HCT116 (cell line): ENCODE data around the gene SPG7. TPM values are rescaled to one million over a fixed set of nuclear protein-coding genes. Genes with fewer than 3 reads are reported as not detected.

ENCODE experiments used
- ATAC-seq: fragments of 200-7000 bp; cut with Tn5 transposase; 2 replicates; pipeline ENCODE4 v1.9.1; 2020; ENCODE audit warnings: mild to moderate bottlenecking, moderate library complexity
- BruUV-seq: library from RNA; stranded (reverse); fragments of 400-500 nt; replicated peaks from 2 replicates; lab custom pipeline; 2021; lab: Mats Ljungman, UMichigan
- CTCF ChIA-PET: fragments of 300-600 bp; sonication (Branson Sonifier 250); formaldehyde crosslinking; loops from one replicate; lab custom pipeline; 2021; ENCODE audit warnings: antibody characterized with exemption; lab: Charles Lee
- POLR2A ChIA-PET: fragments of 300-600, 350-600 bp; sonication (Branson Sonifier 250); formaldehyde crosslinking; loops from one replicate; lab custom pipeline; 2021; ENCODE audit warnings: antibody characterized with exemption; lab: Charles Lee
- RAD21 ChIA-PET, 2 experiments: fragments of 300-600 bp; sonication (Branson Sonifier 250); formaldehyde crosslinking; loops; one replicate each; lab custom pipeline; 2023; ENCODE audit warnings: low total read pairs in 2 of 2; ENCODE audit not compliant: uncharacterized antibody in 2 of 2, unreplicated experiment in 2 of 2, low non-redundant PET in 1 of 2; lab: Charles Lee
- DNase-seq: peaks from one replicate; pipeline ENCODE4 v3.0.0-alpha.2; 2010; ENCODE audit warnings: low read depth, low spot score
- H2AFZ ChIP-seq: fragments of 200-600 bp; shearing (Covaris generic), sonication (generic); 2 replicates; pipeline ENCODE4 v1.6.1; 2017; ENCODE audit warnings: low read depth, mixed run types, mixed read lengths, antibody characterized with exemption, low read length; ENCODE audit not compliant: poor library complexity, severe bottlenecking
- H3K27ac ChIP-seq: 2 replicates; pipeline ENCODE4 v1.5.1; 2012; ENCODE audit warnings: low read depth, low read length
- H3K27me3 ChIP-seq: fragments of 200-600 bp; sonication (generic); 2 replicates; pipeline ENCODE4 v1.6.1; 2016; ENCODE audit warnings: mixed run types, low read length, mixed read lengths; ENCODE audit not compliant: insufficient read depth
- H3K36me3 ChIP-seq, 2 experiments: fragments of 200-500 bp in 1 of 2; fragments of 200-600 bp in 1 of 2; sonication (Bioruptor generic) in 1 of 2; sonication (generic) in 1 of 2; 2 replicates each; pipeline versions ENCODE4 v1.5.1 to v1.6.1; 2014 to 2016; ENCODE audit warnings: low read length in 2 of 2, inconsistent platforms in 1 of 2, mixed read lengths in 1 of 2, mixed run types in 1 of 2; ENCODE audit not compliant: insufficient read depth in 2 of 2, control insufficient read depth in 1 of 2
- H3K4me1 ChIP-seq, 2 experiments: fragments of 200-600 bp in 1 of 2; sonication (generic) in 1 of 2; 2 replicates each; pipeline versions ENCODE4 v1.5.1 to v1.6.1; 2012 to 2017; ENCODE audit warnings: low read length in 2 of 2, inconsistent platforms in 1 of 2, mild to moderate bottlenecking in 1 of 2, mixed read lengths in 1 of 2, mixed run types in 1 of 2, moderate library complexity in 1 of 2; ENCODE audit not compliant: insufficient read depth in 2 of 2, control insufficient read depth in 1 of 2
- H3K4me2 ChIP-seq: fragments of 200-600 bp; sonication (generic); 2 replicates; pipeline ENCODE4 v1.6.1; 2017; ENCODE audit warnings: mixed run types, low read length, mixed read lengths
- H3K4me3 ChIP-seq, 2 experiments: fragments of 200-600 bp in 1 of 2; sonication (generic) in 1 of 2; replicated peaks in 1 of 2; 2 replicates each; pipeline ENCODE4 v1.5.1; 2011 to 2016; ENCODE audit warnings: low read length in 2 of 2, control low read depth in 1 of 2, low read depth in 1 of 2, mild to moderate bottlenecking in 1 of 2, mixed read lengths in 1 of 2, mixed run types in 1 of 2
- H3K79me2 ChIP-seq: fragments of 200-600 bp; sonication (generic); 2 replicates; pipeline ENCODE4 v1.6.1; 2017; ENCODE audit warnings: mild to moderate bottlenecking, mixed run types, low read length, moderate library complexity, mixed read lengths; ENCODE audit not compliant: insufficient read depth
- H3K9ac ChIP-seq: fragments of 200-600 bp; sonication (generic); 2 replicates; pipeline ENCODE4 v1.6.1; 2016; ENCODE audit warnings: low read length, mixed read lengths
- H3K9me2 ChIP-seq: fragments of 200-600 bp; sonication (generic), shearing (Covaris generic); 2 replicates; pipeline ENCODE4 v1.6.1; 2017; ENCODE audit warnings: mixed run types, mild to moderate bottlenecking, moderate library complexity; ENCODE audit not compliant: insufficient read depth
- H3K9me3 ChIP-seq, 2 experiments: fragments of 200-500 bp in 1 of 2; fragments of 200-600 bp in 1 of 2; sonication (Bioruptor generic) in 1 of 2; sonication (generic) in 1 of 2; 2 replicates each; pipeline ENCODE4 v1.6.1; 2014 to 2017; ENCODE audit warnings: low read length in 2 of 2, mixed read lengths in 2 of 2, inconsistent platforms in 1 of 2, low read depth in 1 of 2, mild to moderate bottlenecking in 1 of 2, mixed run types in 1 of 2, moderate library complexity in 1 of 2; ENCODE audit not compliant: control insufficient read depth in 1 of 2, insufficient read depth in 1 of 2
- H4K20me1 ChIP-seq: fragments of 200-600 bp; sonication (generic), shearing (Covaris generic); 2 replicates; pipeline ENCODE4 v1.6.1; 2017; ENCODE audit warnings: mixed run types, mild to moderate bottlenecking, moderate library complexity; ENCODE audit not compliant: insufficient read depth
- CBX3 ChIP-seq: IDR thresholded peaks from 2 replicates; pipeline ENCODE4 v1.6.1; 2012; ENCODE audit warnings: low read depth
- EZH2phosphoT487 ChIP-seq: fragments of 200-600 bp; IDR thresholded peaks from 2 replicates; pipeline ENCODE4 v1.6.1; 2018; ENCODE audit warnings: antibody characterized with exemption, borderline replicate concordance
- FOSL1 ChIP-seq: IDR thresholded peaks from 2 replicates; pipeline ENCODE4 v1.6.1; 2012; ENCODE audit warnings: low read depth
- POLR2A ChIP-seq: IDR thresholded peaks from 2 replicates; pipeline ENCODE4 v1.7.0; 2011; ENCODE audit warnings: borderline replicate concordance; ENCODE audit not compliant: insufficient read depth, insufficient read length; ENCODE audit errors: extremely low read depth
- RAD21 ChIP-seq: IDR thresholded peaks from 2 replicates; pipeline ENCODE4 v1.6.1; 2012; ENCODE audit warnings: low read depth, mild to moderate bottlenecking
- SP1 ChIP-seq: IDR thresholded peaks from 2 replicates; pipeline ENCODE4 v1.6.1; 2012; ENCODE audit warnings: low read depth
- SRF ChIP-seq: IDR thresholded peaks from 2 replicates; pipeline ENCODE4 v1.6.1; 2012; ENCODE audit warnings: low read depth
- YY1 ChIP-seq: IDR thresholded peaks from 2 replicates; pipeline ENCODE4 v1.6.1; 2011; ENCODE audit warnings: low read length, low read depth, moderate library complexity, mild to moderate bottlenecking; ENCODE audit not compliant: insufficient replicate concordance; ENCODE audit errors: extremely low read depth
- ZNF274 ChIP-seq: fragments of 200-500 bp; sonication (Bioruptor generic); IDR thresholded peaks from 2 replicates; pipeline ENCODE4 v1.6.1; 2014; ENCODE audit warnings: mild to moderate bottlenecking, low read depth, low read length, inconsistent platforms
- intact Hi-C: fragments of 100-400 bp; cut with micrococcal nuclease; formaldehyde crosslinking; loops from 2 replicates; pipeline ENCODE4 v1.10.0; 2022
- total RNA-seq: library from RNA; stranded (reverse); gene quantifications from one replicate; pipeline ENCODE4 v1.2.1, GENCODE V29; 2021; ENCODE audit not compliant: unreplicated experiment
- TF ChIP-seq, protein P1 (sequence below): IDR thresholded peaks from 2 replicates; pipeline ENCODE4 v1.6.1; 2011; ENCODE audit warnings: mild to moderate bottlenecking, low read length, moderate library complexity; ENCODE audit not compliant: insufficient replicate concordance; ENCODE audit errors: extremely low read depth

The SPG7 gene
- total RNA-seq, 1 experiment from 2014 or later = 116 TPM

DNA sequence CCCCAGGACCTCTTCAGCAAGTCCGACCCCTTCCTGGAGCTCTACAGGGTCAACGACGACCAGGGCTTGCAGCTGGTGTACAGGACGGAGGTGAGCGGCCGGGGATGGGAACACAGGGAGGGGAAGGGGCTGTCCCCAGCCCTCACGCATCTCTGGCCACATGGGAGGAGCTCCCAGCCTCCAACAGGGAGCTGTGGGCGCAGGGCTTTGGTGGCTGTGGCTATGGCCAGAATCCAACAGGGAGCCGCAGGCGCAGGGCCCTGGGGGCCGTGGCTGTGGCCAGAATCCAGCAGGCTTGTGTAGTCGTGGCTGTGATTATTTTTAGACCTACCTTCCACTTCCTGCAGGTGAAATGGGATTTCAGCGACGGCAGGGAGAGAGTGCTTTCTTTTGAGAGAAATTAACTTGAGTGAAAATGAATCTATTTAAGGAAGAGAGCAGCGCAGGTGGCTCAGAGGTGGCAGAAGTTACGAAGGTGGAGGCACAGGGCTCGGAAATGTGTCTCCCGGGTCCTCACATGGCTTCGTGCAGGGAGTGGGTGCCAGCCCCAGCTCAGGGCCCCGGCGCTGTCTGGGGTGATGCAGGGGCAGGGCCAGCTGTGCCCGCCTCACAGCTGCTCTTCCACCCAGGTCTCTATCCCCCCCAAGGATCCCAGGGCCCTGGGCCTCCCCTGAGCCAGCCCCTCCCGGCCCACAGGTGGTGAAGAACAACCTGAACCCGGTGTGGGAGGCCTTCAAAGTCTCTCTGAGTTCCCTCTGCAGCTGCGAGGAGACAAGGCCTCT, 76.8 kb downstream of the SPG7 start:
- intact Hi-C loops = no loop called here
- no TSS peak for BruUV-seq
- Histone ChIP-seq H3K9me2 (no peaks in the 10 kb centered on the region), H2AFZ (no peak overlapping the region), H3K36me3 (peaks cover 20 to 78% of the 10 kb centered on the region in 2 experiments), H4K20me1 (no peaks in the 10 kb centered on the region; the same call in 1 of the 2 replicates), H3K79me2 (peaks cover 29% of the 10 kb centered on the region), H3K4me3 (no peak overlapping the region), H3K9ac (no peak overlapping the region), H3K4me1 (peaks cover 13 to 38% of the 10 kb centered on the region in 2 experiments), H3K27me3 (no peaks in the 10 kb centered on the region), H3K9me3 (no peaks in the 10 kb centered on the region; a peak in 1 of 4 replicates), H3K27ac (peak overlapping the region; percentile 18; the same call in 1 of the 2 replicates), H3K4me2 (no peak overlapping the region)
- RAD21 ChIA-PET = no interaction called here
- ATAC-seq (no peak), DNase-seq (no peak)
- POLR2A ChIA-PET = no interaction called here
- TF ChIP-seq, protein P1, sequence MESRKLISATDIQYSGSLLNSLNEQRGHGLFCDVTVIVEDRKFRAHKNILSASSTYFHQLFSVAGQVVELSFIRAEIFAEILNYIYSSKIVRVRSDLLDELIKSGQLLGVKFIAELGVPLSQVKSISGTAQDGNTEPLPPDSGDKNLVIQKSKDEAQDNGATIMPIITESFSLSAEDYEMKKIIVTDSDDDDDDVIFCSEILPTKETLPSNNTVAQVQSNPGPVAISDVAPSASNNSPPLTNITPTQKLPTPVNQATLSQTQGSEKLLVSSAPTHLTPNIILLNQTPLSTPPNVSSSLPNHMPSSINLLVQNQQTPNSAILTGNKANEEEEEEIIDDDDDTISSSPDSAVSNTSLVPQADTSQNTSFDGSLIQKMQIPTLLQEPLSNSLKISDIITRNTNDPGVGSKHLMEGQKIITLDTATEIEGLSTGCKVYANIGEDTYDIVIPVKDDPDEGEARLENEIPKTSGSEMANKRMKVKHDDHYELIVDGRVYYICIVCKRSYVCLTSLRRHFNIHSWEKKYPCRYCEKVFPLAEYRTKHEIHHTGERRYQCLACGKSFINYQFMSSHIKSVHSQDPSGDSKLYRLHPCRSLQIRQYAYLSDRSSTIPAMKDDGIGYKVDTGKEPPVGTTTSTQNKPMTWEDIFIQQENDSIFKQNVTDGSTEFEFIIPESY = no peak
- no peak for TF ChIP-seq CBX3
- TF ChIP-seq FOSL1 = no peak
- CTCF ChIA-PET = interaction anchor here (1.3 kb wide), 1 partner anchor 57 kb away, joined by 3 read pairs; no protein-coding TSS in a partner anchor

DNA sequence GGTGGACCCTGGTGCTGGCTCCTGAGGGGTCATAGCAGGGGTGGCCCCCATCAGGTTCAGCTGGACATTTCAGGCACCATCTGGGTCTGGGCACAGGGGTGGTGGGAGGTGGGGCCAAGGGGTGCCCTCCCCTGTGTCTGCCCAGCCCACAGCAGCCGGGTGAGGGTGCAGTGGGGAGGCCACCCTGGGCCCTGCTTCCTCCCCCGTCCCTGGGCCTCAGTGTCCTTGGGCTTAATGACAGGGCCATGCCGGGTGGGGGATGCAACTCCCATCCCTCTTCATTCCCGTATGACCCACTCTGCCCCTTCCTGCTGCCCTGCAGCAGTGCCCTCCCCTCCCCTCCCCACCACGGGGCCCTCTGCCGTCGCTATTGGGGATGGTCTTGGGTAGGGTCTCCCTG, 78.0 kb downstream of the SPG7 start:
- peaks cover 10 to 31% of the 10 kb centered on the region in 2 experiments for H3K4me1 ChIP-seq

More for the DNA sequence above, 78.0 kb downstream of the SPG7 start:
- Histone ChIP-seq H3K27me3 (no peaks in the 10 kb centered on the region), H4K20me1 (no peaks in the 10 kb centered on the region; the same call in 1 of the 2 replicates), H3K36me3 (peaks cover 20 to 69% of the 10 kb centered on the region in 2 experiments), H3K9ac (no peak overlapping the region), H3K79me2 (peaks cover 29% of the 10 kb centered on the region), H3K27ac (peak overlapping the region; percentile 50; the same call in 1 of the 2 replicates), H3K4me2 (no peak overlapping the region), H2AFZ (no peak overlapping the region), H3K9me3 (no peaks in the 10 kb centered on the region; a peak in 1 of 4 replicates), H3K4me3 (no peak overlapping the region), H3K9me2 (no peaks in the 10 kb centered on the region)
- ChIA-PET CTCF (no interaction called here), RAD21 (no interaction called here), POLR2A (no interaction called here)
- intact Hi-C loops = no loop called here
- DNase-seq = no peak
- TF ChIP-seq EZH2phosphoT487 (no peak), CBX3 (no peak), POLR2A (no peak), SP1 (no peak), RAD21 (no peak), SRF (no peak), YY1 (no peak), ZNF274 (no peak)
- ATAC-seq = no peak
- BruUV-seq = no TSS peak
